Islet of Langerhans (tissue), 1 donor: Measurements from ENCODE around the gene ZNHIT2.

ENCODE experiments used
- FAIRE-seq: peaks from one replicate; lab custom pipeline; 2011; peaks lifted over from hg19 to GRCh38; lab: Jason Lieb, UNC

Gene ZNHIT2

GRCh38 chr11:65103476-65103875, 14.0 kb downstream of the ZNHIT2 start:
- no peak for FAIRE-seq

GRCh38 chr11:65102142-65103095, 15.1 kb downstream of the ZNHIT2 start:
- FAIRE-seq = no peak

- FAIRE-seq = no peak
Observed at GRCh38 chr11:65100674-65101350, 16.7 kb downstream of the ZNHIT2 start.

GRCh38 chr11:65096926-65097325, 20.6 kb downstream of the ZNHIT2 start:
- no peak for FAIRE-seq

- FAIRE-seq = no peak
Observed at GRCh38 chr11:65095974-65096806, 21.3 kb downstream of the ZNHIT2 start, which contains the start of gene VPS51. Gene VPS51 (plus strand): TSS chr11:65096214. CDS start chr11:65096251, 37 bp downstream.

GRCh38 chr11:65095427-65095826, 22.1 kb downstream of the ZNHIT2 start:
- FAIRE-seq = no peak

GRCh38 chr11:65090628-65091027, 26.9 kb downstream of the ZNHIT2 start:
- FAIRE-seq = no peak

- FAIRE-seq = no peak
Observed at GRCh38 chr11:65089621-65090020, 27.9 kb downstream of the ZNHIT2 start.

GRCh38 chr11:65087827-65088226, 29.7 kb downstream of the ZNHIT2 start:
- no peak for FAIRE-seq

- no peak for FAIRE-seq
Observed at GRCh38 chr11:65087216-65087615, 30.3 kb downstream of the ZNHIT2 start.

GRCh38 chr11:65086809-65087208, 30.7 kb downstream of the ZNHIT2 start:
- FAIRE-seq = no peak

GRCh38 chr11:65085446-65085845, 32.1 kb downstream of the ZNHIT2 start:
- no peak for FAIRE-seq

- FAIRE-seq = no peak
Observed at GRCh38 chr11:65084598-65085375, 32.7 kb downstream of the ZNHIT2 start.

- peak; percentile 83 for FAIRE-seq
Observed at GRCh38 chr11:65083834-65084597, 33.5 kb downstream of the ZNHIT2 start, which contains the start of the genes CDCA5 and ZFPL1. Gene CDCA5 (minus strand): TSS chr11:65084040. CDS start chr11:65083978, 62 bp downstream. Gene ZFPL1 (plus strand): TSS chr11:65084222. CDS start chr11:65084699, 477 bp downstream.

GRCh38 chr11:65083134-65083833, 34.2 kb downstream of the ZNHIT2 start:
- FAIRE-seq = no peak

- no peak for FAIRE-seq
Observed at GRCh38 chr11:65078786-65079342, 38.6 kb downstream of the ZNHIT2 start.

- FAIRE-seq = no peak
Observed at GRCh38 chr11:65078151-65078550, 39.4 kb downstream of the ZNHIT2 start.

GRCh38 chr11:65077451-65077850, 40.0 kb downstream of the ZNHIT2 start:
- FAIRE-seq = no peak

- FAIRE-seq = no peak
Observed at GRCh38 chr11:65072631-65072966, 44.9 kb downstream of the ZNHIT2 start.
